Progenitor cell of endocrine pancreas (in vitro differentiated cells): ENCODE data around the gene SERPINB6. TPM values are rescaled to one million over a fixed set of nuclear protein-coding genes. Genes with fewer than 3 reads are reported as not detected.

Experiments
- DNase-seq: peaks from one replicate; pipeline ENCODE4 v3.0.0; 2021; ENCODE audit warnings: low spot score; ENCODE audit not compliant: unreplicated experiment
- H3K27ac Mint-ChIP-seq: 2 replicates; pipeline ENCODE4 v1.8.0; 2021; ENCODE audit warnings: mild to moderate bottlenecking, moderate library complexity, mixed read lengths
- H3K27me3 Mint-ChIP-seq: 2 replicates; pipeline ENCODE4 v1.8.0; 2021; ENCODE audit warnings: mixed read lengths
- H3K36me3 Mint-ChIP-seq: 2 replicates; pipeline ENCODE4 v1.8.0; 2022; ENCODE audit warnings: mixed read lengths; ENCODE audit not compliant: insufficient read depth
- H3K4me1 Mint-ChIP-seq: 2 replicates; pipeline ENCODE4 v1.8.0; 2021; ENCODE audit warnings: low read depth, mixed read lengths
- H3K4me3 Mint-ChIP-seq: 2 replicates; pipeline ENCODE4 v1.8.0; 2021; ENCODE audit warnings: low read depth, mild to moderate bottlenecking, moderate library complexity, mixed read lengths
- H3K9me3 Mint-ChIP-seq: 2 replicates; pipeline ENCODE4 v1.8.0; 2021; ENCODE audit warnings: low read depth, mixed read lengths
- CTCF ChIP-seq: fragments of 200-600 bp; sonication (generic); IDR thresholded peaks from one replicate; pipeline ENCODE4 v1.5.0; 2021; ENCODE audit warnings: antibody characterized with exemption, mild to moderate bottlenecking; ENCODE audit not compliant: unreplicated experiment
- total RNA-seq: library from RNA; stranded (reverse); gene quantifications from 2 replicates; pipeline ENCODE4 v1.2.1, GENCODE V29; 2021

Gene SERPINB6
- total RNA-seq, 1 donor from 2014 or later, result 226 TPM

DNA sequence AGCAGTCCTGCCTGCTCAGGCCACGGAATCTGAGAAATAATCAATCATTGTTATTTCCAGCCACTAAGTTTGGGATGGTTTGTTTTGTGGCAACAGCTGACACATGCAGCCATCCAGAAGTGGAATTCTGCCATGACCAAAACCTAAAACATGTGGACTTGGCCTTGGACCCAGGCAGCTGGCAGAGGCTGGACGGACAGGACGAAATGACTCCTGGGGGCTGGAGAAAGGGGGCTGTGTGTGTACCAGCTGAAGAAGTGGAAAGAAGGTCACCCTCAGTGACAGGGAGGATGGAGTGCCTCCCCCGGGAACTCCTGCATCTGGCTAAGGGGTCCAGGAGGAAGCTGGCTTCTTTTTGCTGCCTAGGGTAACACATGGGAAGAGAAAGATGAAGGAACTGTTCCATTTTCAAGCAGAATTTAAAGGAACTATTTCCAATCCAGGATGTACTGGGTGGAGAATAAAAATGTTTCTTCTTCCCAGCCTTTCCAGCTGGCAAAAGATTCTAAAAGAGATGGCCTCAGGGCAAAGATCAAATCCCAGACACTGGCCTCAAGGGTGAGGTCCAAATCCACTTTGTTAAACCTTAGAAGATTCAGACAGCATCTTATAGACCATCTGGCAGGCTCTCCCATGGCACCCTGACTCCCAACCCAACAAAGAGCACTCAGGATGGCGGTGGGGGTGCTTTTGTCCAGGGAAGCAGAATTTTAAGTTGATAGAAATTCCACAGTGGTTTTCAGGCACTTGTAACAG, 14.3 kb downstream of the SERPINB6 start:
- no peaks in the 10 kb centered on the region for H3K27me3 Mint-ChIP-seq
- no peak overlapping the region for H3K27ac Mint-ChIP-seq
- peak overlapping the region; percentile 14 for H3K4me3 Mint-ChIP-seq
- H3K9me3 Mint-ChIP-seq, result no peaks in the 10 kb centered on the region
- no peak for DNase-seq
- peaks cover 32% of the 10 kb centered on the region for H3K36me3 Mint-ChIP-seq
- peaks cover 37% of the 10 kb centered on the region for H3K4me1 Mint-ChIP-seq
- no peak for TF ChIP-seq CTCF

DNA sequence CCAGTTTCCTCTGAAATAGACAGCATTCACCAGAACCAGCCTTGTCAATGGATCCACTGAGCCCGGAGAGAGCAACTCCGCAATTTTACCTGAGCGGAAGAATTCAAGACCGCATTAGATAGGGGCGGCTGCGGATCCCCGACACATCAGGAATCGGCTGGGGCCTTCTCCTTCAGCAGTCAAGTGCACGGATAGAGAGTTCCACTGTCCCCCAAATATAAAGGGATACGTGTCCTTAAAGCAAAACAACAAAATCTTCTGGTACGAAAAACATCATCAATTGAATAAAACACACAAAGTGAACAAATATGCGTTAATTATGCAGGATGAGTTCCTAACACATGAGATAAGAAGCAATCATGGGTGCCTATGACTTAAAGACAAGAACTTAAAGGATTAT, 18.3 kb downstream of the SERPINB6 start:
- TF ChIP-seq CTCF, result no peak
- Mint-ChIP-seq H3K9me3 (no peaks in the 10 kb centered on the region), H3K4me1 (peaks cover 17% of the 10 kb centered on the region), H3K27ac (no peak overlapping the region), H3K36me3 (peaks cover 49% of the 10 kb centered on the region), H3K27me3 (no peaks in the 10 kb centered on the region), H3K4me3 (no peak overlapping the region)
- DNase-seq, result no peak

GRCh38 chr6:2952557-2953095, 18.7 kb downstream of the SERPINB6 start:
- H3K36me3 Mint-ChIP-seq, result peaks cover 52% of the 10 kb centered on the region
- no peak overlapping the region for H3K27ac Mint-ChIP-seq
- H3K4me1 Mint-ChIP-seq, result peaks cover 14% of the 10 kb centered on the region
- H3K9me3 Mint-ChIP-seq, result no peaks in the 10 kb centered on the region
- no peak overlapping the region for H3K4me3 Mint-ChIP-seq
- peak; percentile 90 for TF ChIP-seq CTCF
- peak; percentile 69 for DNase-seq
- H3K27me3 Mint-ChIP-seq, result no peaks in the 10 kb centered on the region

- Mint-ChIP-seq H3K27me3 (no peaks in the 10 kb centered on the region), H3K4me3 (no peak overlapping the region), H3K36me3 (peaks cover 52% of the 10 kb centered on the region), H3K4me1 (peaks cover 10% of the 10 kb centered on the region), H3K9me3 (no peaks in the 10 kb centered on the region), H3K27ac (peak overlapping the region; percentile 74)
- no peak for DNase-seq
- no peak for TF ChIP-seq CTCF
Measured at GRCh38 chr6:2951728-2952127, 19.6 kb downstream of the SERPINB6 start.

- Mint-ChIP-seq H3K27ac (no peak overlapping the region), H3K27me3 (no peaks in the 10 kb centered on the region), H3K9me3 (no peaks in the 10 kb centered on the region), H3K36me3 (peaks cover 49% of the 10 kb centered on the region), H3K4me1 (peaks cover 10% of the 10 kb centered on the region), H3K4me3 (no peak overlapping the region)
- no peak for TF ChIP-seq CTCF
- no peak for DNase-seq
Measured at GRCh38 chr6:2950713-2951112, 20.7 kb downstream of the SERPINB6 start.
